SK-MEL-5 (cell line): ENCODE data around the gene KRTAP19-5. TPM values are rescaled to one million over a fixed set of nuclear protein-coding genes. Genes with fewer than 3 reads are reported as not detected.
"Not testable (repeated sequence)": the region's sequence is repeated elsewhere in the genome, so short reads cannot be mapped to it uniquely, and the experiment has no call there.

Source experiments
- DNase-seq: peaks from one replicate; pipeline ENCODE4 v3.0.0-alpha.2; 2016; ENCODE audit warnings: low read depth, low spot score
- in situ Hi-C: cut with HindIII; loops from 2 replicates; pipeline ENCODE4 v1.10.0; 2016; ENCODE audit warnings: low sequenced_read_pairs, high pct_unique_total_duplicates, low pct_unique_long_range_greater_than_20kb
- polyA plus RNA-seq, 2 experiments: library from polyadenylated mRNA; depleted of rRNA; stranded (reverse); fragments of >200 nt; gene quantifications; 2 replicates each; pipeline ENCODE4 v1.2.3, GENCODE V29; 2015
- total RNA-seq: library from RNA; depleted of rRNA; stranded (reverse); fragments of >200 nt; shearing (Covaris generic); gene quantifications from 2 replicates; pipeline ENCODE4 v1.2.3, GENCODE V29; 2014; rRNA removed

KRTAP19-5 gene
- not detected in 2 replicates for total RNA-seq
- polyA plus RNA-seq (2015; cell fraction: cytosol; rRNA removed): not detected in 2 replicates
- polyA plus RNA-seq (2015; cell fraction: nucleus; rRNA removed): not detected in 2 replicates

- in situ Hi-C loops: no loop called here
- DNase-seq: no peak
Measured at GRCh38 chr21:30502041-30502440, at the start of gene KRTAP19-5. Gene KRTAP19-5, minus strand, starts transcription at chr21:30502141. Its CDS starts 51 bp downstream, at chr21:30502090.

DNA sequence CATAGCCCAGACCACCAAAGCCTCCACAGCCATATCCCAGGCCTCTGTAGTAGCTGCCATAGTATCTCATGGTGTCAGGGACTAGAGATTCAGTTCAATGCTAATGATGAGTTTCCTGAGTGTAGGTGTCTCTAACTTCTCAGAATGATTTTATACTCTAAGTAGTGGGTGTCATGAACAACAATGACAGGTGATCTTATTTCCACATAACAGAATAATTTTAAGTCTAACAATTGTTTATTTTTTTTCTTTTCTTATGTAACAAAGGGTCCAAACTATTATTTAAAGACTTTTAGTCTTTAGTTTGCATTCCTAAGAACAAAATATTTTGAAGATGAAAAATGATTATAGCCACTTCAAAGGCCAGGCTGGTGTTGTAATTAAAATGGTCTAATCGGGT, 39.8 kb upstream of the KRTAP19-5 start, which contains the start of gene KRTAP19-6:
Gene KRTAP19-6, minus strand, starts transcription at position 101 of the 400 bp plus-strand sequence. Its CDS starts 31 bp downstream, at position 70.
- no peak for DNase-seq
- in situ Hi-C loops: no loop called here

GRCh38 chr21:30518876-30519275, 16.9 kb upstream of the KRTAP19-5 start:
- DNase-seq: no peak
- in situ Hi-C loops: no loop called here

- in situ Hi-C loops: no loop called here
- DNase-seq: peak; percentile 4
Measured at GRCh38 chr21:30515681-30516080, 13.7 kb upstream of the KRTAP19-5 start.

- in situ Hi-C loops: not testable (repeated sequence)
- DNase-seq: peak; percentile 8
Measured at GRCh38 chr21:30505621-30506205, 3.8 kb upstream of the KRTAP19-5 start.

DNA sequence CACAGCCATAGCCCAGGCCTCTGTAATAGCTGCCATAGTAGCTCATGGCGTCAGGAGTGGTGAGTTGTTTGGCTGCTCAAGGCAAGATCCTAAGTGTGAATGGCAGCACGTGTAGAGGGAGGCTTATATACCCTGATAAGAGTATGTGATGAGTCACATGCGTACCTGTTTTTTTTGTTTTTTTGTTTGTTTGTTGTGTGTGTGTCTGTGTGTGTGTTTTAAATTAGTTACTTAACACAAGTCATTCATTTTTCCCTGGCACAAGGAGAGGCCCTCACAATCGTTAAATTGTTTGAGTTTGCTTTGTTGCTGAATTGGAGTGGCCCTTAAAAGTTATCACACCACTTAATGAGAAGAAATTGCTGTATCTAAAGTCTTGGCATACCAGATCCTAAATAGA, 4.9 kb downstream of the KRTAP19-5 start, which contains the start of gene KRTAP19-4:
Gene KRTAP19-4, minus strand, starts transcription at position 101 of the 400 bp plus-strand sequence. Its CDS starts 55 bp downstream, at position 46.
- in situ Hi-C loops: no loop called here
- no peak for DNase-seq

DNA sequence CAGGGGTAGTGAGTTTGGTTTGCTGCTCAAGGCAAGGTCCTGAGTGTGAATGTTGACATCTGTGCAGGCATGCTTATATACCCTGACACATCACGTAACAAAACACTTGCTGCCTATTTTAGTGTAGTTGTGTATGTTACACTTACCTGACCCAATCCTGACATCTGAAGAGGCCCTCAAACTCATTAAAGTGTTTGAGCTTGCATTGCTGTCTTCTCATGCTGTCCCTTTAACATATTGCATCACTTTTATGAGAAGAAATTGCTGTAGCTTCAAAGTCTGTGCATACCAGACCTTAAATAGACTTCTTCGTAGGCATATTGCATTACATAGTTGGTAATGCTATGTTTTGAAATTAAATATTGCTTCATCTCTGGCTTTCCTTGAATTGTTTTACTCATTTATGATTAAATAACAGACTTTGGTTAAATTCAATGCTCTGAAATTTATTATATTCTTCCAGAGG, 9.9 kb downstream of the KRTAP19-5 start, which contains the start of gene KRTAP19-3:
Gene KRTAP19-3, minus strand, starts transcription at position 51 of the 466 bp plus-strand sequence. CDS start 56 bp downstream, outside the sequence.
- in situ Hi-C loops: no loop called here
- no peak for DNase-seq

- DNase-seq: no peak
- in situ Hi-C loops: no loop called here
Measured at GRCh38 chr21:30487336-30487735, 14.6 kb downstream of the KRTAP19-5 start, which contains the start of gene KRTAP19-2. Gene KRTAP19-2, minus strand, starts transcription at chr21:30487436. Its CDS starts 88 bp downstream, at chr21:30487348.

DNA sequence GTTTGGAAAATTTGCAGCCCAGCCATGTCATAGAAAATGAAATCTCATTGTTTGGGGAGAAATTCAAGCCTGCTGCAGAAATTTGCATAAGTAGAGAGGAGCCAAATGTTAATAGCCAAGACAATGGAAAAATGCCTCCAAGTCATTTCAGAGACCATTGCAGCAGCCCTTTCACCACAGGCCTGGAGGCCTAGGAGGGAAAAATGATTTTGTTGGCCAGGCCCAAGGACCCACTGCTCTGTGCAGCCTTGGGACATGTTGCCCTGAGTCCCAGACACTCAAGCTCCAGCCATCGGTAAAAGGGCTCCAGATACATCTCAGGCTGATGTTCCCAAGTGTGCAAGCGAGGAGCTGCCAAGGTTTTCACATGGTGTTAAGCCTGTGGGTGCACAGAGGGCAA, 15.8 kb downstream of the KRTAP19-5 start:
- in situ Hi-C loops: no loop called here
- no peak for DNase-seq

GRCh38 chr21:30482130-30482529, 19.8 kb downstream of the KRTAP19-5 start:
- DNase-seq: peak; percentile 97
- in situ Hi-C loops: no loop called here

DNA sequence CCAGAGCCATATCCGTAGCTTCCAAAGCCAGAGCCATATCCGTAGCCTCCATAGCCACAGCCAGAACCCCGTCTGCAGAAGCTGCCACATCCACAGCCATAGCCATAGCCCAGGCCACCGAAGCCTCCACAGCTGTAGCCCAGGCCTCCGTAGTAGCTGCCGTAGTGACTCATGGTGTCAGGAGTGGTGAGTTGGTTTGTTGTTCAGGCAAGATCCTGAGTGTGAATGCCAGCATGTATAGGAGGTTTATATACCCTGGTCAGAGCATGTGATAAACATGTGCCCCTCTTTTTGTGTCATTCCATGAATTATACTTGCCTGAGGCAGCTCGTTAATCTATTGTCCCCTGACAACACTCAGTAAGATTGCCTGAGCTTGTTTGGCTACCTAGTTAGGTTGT, 21.8 kb downstream of the KRTAP19-5 start, which contains the start of gene KRTAP19-1:
Gene KRTAP19-1, minus strand, starts transcription at position 223 of the 400 bp plus-strand sequence. Its CDS starts 50 bp downstream, at position 173.
- in situ Hi-C loops: no loop called here
- peak; percentile 54 for DNase-seq

DNA sequence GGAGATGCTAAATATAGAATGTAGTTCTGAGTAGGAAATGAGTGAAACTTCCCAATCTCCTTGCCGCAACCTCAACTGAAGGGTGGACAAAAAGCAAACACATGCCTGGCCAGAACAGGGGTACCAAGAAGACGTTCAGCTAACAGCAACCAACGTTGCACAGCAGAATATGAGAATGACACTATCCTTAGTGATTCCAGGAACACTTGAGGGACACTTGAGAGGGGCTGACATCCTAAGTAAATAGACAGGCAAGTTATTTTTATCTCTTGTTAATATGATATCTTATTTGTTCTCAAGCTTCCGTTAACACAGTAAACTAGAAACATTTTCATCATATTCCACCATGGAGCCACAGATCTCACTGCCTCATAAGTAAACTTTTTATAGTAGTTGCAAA, 22.7 kb downstream of the KRTAP19-5 start:
- DNase-seq: no peak
- in situ Hi-C loops: no loop called here

DNA sequence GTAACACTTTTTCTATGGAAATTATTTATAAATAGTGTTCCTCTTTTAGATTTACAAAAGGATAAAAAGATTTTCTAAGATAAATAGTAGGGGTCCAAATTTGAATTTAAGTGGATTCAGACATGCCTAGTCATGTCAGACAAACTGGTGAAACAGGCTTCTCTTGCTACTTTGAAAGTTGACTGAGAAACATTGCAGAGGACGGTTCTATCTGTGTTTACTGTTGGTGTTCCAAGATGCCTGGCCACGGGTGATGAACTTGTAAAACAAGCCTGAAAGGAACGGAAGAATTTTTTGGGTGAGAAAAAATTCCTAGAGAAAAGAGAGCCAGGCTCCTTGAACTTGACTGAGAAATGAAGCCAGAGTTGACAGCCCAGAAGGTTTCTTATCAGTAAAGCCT, 23.9 kb downstream of the KRTAP19-5 start:
- DNase-seq: peak; percentile 44
- in situ Hi-C loops: no loop called here

DNA sequence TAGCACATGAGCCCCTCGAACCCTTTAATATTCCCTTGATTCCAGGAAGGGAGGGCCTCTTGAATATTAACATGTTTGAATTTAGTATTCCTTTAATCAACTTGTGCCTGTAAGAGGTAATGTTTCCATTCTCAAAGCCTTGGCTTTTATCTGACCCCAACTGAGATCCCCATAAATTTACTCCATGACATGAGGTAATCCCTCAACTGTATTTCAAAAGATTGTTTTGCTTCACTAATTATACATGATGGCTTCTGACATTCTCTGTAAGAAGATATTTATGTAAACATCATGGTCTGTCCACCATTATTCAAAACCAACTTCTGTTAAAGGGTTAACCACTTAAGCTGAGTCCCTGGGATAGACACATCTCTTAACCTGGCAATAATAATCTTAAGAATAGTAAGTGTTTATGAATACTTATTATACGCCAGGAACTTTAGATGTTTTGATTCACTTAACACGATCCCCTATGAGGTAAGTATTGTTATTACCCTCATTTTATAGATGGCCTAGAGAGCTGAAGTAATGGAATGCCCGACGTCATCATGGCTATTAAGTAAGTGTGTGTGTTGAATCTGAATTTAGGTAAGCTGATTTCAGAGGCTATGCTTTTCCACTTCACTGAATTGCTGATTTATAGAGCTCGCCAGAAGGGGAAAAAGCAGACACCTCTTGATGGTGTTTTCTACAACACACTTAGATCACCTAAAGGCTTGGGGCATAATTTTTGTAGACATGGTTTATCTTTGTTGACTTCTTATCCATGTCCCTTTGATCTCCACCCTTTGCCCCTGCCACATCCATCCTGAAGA, 32.8 kb downstream of the KRTAP19-5 start:
- no peak for DNase-seq
- in situ Hi-C loops: no loop called here

DNA sequence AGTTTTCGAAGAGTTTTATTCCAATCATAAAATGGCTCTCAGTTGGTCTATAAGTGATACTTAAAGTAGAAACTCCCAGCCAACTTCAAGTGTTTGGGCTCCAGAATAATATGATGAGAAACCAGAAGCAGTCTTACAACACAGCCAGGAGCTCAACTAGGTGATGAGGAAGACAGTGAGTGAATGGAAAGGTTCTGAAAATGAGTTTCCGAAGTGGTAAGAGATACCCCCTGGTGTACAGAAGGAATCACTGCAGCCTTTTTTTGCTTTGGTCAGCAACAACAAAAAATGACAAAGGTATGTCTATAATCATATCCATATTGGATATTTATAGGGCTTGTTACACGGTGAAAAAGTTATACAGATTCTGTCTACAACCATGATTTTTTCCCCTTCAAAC, 38.2 kb downstream of the KRTAP19-5 start:
- peak; percentile 39 for DNase-seq
- in situ Hi-C loops: no loop called here
